ENCODE data around the gene RAB40B.
"Not testable (repeated sequence)": the region's sequence is repeated elsewhere in the genome, so short reads cannot be mapped to it uniquely, and the experiment has no call there.

RAB40B gene

DNA sequence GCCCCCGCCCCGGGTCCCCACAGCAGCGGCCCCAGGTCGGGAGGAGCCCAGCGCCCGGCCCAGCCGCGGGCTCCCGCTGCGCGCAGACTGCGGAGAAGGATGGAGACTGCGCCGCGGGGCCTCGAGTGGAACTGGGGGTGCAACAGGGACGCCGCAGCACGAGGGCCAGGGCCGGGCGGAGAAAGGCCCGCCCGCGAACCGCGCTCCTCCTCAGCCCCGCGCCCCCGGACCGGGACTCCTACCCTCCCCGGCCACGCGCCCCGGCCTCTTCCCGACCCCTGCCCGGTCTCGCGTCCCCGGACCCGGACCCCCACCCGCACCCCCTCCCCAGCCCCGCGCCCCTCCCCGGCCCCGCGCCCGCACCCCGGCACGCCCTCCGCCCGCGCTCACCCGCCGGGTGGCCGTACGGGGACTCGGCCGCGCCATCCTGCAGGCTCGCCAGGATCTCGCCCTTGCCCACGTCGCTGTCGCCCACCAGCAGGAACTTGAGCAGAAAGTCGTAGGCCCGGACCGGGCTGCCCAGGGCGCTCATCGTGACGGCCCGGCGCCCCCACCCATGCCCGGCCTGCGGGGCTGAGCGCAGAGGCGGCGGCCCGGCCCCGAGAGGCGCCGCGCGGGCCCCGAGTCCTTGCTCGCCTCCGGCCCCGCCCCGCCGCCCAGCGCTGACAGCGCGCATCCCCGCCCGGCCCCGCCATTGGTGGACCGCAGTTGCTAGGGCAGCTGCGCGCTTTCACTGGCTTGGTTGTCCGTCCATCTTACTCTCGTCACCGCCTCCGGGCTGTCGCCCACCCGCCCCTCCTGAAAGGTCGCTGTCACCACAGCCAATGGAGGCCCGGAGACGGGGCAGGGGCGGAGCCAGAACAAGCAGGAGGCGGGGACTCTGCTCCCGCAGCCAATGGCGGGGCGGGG, at the start of gene RAB40B:
TSS of gene RAB40B (minus strand) at position 634 of the 909 bp plus-strand sequence. CDS start at position 532, 102 bp downstream.
- peak; percentile 99 to 100 (median 100) for DNase-seq
- intact Hi-C loops (cut with DNase I) = loop anchor here (1.0 kb wide), 1 partner anchor 37 kb away; the partner anchor contains the start of gene FN3K

GRCh38 chr17:82745524-82745923, 47.0 kb upstream of the RAB40B start:
- peak in 1 of 10 donors; percentile 7 for DNase-seq
- intact Hi-C loops (cut with DNase I) = no loop called here

GRCh38 chr17:82744736-82745135, 46.2 kb upstream of the RAB40B start:
- intact Hi-C loops (cut with DNase I) = not testable (repeated sequence)
- DNase-seq = peak in 2 of 10 donors; percentile 11 to 16

DNA sequence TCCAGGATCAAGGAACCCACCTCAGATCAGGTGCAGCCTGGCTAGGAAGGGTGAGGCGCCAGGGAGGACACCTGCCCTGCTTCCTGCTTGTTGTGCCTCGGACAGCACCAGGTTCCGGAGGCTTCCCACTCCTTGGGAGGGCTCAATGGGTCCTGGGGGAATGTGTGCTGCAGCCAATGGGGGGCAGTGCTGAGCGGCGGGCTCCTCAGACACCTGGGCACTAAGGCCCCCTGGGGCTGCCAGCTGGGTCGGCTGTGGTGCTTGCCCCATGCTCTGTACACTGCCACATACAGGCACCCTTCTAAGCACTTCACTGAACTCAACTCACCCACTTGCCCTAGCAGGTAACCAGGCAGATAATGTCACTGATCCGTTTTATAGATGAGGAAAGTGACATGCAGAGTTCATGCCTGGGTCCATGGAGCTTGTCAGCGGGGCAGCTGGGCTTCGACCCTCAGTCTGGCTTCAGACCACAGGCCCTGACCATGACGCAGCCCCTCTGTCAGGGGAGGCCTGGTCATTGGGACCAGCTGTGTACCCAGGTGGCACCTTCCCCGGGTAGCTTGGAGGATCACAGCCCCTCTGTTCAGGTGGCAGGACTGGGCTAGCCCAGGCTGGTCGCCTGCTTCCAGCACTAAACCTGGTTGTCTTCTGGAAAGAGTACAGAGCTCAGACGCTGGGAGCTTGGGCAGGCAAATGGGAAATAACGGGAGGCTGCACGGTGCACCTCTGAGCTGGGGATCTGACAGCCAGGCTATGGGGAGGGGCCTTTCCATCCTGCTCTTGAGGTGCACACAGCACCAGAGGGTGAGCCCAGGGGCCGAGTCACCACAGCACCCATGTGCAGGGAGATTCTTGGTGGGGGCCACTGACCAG, 45.1 kb upstream of the RAB40B start:
- peak in 3 of 10 donors; percentile 64 to 70 (median 64) for DNase-seq
- intact Hi-C loops (cut with DNase I) = no loop called here

DNA sequence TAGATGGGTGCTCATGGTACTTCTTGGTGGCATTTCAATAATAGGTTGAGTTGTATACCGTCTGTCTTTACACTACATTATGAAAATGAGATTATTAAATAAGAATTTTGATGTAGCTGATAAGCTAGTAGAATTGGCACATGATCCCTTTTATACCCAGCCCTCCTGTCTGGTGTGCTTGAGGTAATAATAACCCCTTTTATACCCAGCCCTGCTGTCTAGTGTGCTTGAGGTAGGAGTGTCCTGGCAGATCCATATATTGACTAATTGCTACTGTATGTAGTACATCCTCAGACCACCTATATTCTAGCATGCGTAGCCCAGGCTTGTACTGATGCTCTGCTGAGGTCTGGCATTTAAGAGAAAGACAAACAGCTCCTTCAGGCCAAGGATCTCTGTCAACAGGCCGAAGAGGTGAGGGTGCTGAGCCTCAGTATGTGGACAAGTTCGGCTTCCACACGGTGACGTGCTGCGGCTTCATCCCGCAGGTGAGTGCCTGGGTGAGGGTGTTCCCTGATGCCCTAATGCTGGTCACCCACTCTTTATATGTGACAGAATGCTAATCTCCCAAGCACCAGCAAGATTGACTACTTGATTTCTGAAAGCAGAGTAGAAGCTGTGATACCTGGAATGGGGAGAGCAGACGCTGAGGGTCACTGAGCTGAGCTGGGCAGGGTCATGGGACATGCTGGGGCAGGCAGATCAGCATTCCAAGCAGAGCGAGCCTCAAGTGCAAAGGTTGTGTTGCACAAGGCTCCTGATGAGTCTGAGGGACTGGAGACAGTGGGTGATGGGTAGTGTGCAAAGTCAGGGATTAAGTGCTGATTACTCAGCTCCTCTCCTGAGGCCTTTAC, 42.6 kb upstream of the RAB40B start:
- peak in 3 of 10 donors; percentile 16 to 44 (median 31) for DNase-seq
- intact Hi-C loops (cut with DNase I) = no loop called here

DNA sequence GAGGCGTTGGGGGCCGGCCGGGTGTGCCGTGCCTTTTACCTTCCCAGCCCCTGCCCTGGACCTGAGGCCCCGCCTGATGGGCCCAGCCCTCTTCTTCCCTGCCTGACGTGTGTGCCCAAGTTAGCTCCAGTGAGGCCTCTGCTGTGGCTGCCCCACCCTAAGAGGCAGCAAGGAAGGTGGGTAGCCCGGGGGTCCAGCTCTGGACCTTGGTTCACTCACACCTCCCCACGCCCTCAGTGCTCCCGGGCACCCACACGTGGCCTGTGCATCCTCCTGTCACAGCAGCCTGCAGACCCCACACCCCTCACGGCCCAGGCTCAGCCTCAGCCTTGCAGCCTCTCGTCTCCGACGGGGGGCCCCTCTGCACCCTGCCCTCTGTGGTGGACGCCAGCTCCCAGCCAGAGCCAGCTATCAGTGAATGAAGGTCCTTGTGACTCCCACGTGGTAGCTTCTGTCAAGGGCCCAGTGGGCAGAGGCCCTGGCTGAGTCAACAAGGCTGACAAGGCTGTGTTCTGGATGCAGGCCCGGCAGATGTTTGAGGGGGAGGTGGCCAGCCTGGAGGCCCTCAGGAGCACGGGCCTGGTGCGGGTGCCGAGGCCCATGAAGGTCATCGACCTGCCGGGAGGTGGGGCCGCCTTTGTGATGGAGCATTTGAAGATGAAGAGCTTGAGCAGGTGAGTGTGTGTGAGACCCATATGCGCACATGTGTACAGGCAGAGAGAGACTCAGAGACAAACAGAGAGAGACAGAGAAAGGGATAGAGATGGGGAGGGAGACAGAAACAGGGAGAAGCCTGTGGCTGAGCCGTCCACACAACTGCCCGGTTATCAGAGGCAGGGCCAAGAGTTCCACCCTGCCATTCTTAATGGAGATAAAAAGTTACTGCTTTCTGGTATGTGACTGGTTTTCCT, 39.7 kb upstream of the RAB40B start:
- peak; percentile 84 to 99 (median 94) for DNase-seq

DNA sequence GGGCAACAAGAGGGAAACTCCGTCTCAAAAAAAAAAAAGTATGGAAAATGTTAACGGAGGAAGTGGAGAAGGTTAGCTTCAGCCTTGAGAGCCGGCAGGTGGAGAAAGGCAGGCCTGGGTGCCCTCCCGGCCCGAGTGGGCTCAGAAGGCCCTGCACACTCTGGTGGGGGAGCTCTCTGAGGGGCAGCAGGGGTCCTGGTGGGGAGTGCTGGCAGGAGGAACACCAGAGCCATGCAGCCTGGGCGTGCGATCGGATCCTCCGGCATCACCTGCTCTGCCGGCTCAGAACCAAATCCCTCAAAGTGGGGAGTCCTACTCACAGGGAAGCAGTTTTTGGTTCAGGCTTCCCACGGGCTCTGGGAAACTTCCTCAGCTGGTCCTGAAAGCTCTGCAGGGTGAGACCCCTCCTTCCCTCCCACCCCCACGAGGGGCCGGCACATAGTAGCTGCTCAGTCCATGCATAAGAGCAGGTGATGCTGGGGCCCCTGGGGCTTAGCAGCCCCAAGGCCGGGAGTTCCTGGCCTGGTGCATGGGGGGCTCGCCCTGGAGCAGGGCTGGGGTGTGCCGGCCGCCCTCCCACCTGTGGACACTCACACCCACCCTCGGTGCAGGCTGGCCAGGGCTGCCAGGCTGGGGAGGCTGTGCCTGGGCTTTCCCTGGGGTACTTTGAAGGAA, 38.1 kb upstream of the RAB40B start:
- intact Hi-C loops (cut with DNase I) = loop anchor here (5.0 kb wide), 2 partner anchors 69 to 89 kb away; partner anchors contain the start of gene WDR45B
- DNase-seq = peak in 4 of 10 donors; percentile 28 to 85 (median 72)

More for the DNA sequence above, 39.7 kb upstream of the RAB40B start:
- intact Hi-C loops (cut with DNase I) = loop anchor here (5.0 kb wide), 2 partner anchors 71 to 91 kb away; partner anchors contain the start of gene WDR45B

GRCh38 chr17:82734987-82735866, 36.7 kb upstream of the RAB40B start, which contains the start of gene FN3K:
FN3K (plus strand) TSS chr17:82735615; CDS start chr17:82735637, 22 bp downstream.
- DNase-seq = peak; percentile 53 to 96 (median 74)
- intact Hi-C loops (cut with DNase I) = loop anchor here (1.0 to 5.0 kb wide), 3 partner anchors 37 to 88 kb away; partner anchors contain the start of genes RAB40B and WDR45B

DNA sequence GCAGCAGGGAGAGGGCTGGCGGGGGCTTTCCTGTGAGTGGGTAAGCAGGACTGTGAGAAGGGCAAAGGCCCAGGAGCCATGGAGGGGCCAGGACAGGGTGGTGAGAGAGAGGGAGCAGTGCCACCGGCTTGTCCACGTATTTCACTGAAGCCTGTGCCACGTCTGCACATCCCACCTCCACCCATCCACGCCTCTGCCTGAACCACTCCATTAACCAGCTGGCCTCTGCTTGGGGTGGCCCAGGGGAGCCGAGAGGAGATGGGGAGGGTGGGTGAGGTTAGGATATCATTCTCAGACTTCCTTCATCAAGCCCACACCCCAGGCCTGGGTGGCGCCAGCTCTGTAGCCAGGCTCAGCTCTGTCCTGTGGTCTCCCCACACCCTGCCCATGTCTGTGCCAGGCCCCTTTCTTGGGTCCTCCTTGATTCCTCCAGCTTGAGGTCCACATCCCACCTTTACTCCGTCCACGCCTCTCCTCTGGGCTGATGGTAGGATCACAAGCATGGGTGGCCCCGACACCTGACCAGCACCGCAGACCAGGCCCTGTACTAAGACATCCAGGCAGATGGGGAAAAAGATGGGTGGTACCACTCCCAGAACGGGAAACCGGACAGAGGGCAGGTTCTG, 33.7 kb upstream of the RAB40B start:
- intact Hi-C loops (cut with DNase I) = no loop called here
- peak in 2 of 10 donors; percentile 49 to 66 for DNase-seq

GRCh38 chr17:82729479-82730260, 31.2 kb upstream of the RAB40B start:
- DNase-seq = peak in 1 of 10 donors; percentile 70
- intact Hi-C loops (cut with DNase I) = no loop called here

GRCh38 chr17:82726427-82726826, 27.9 kb upstream of the RAB40B start:
- peak in 1 of 10 donors; percentile 77 for DNase-seq
- intact Hi-C loops (cut with DNase I) = no loop called here

- DNase-seq = peak in 1 of 10 donors; percentile 12
- intact Hi-C loops (cut with DNase I) = no loop called here
These were observed 24.8 kb upstream of the RAB40B start for GRCh38 chr17:82723169-82723807.

DNA sequence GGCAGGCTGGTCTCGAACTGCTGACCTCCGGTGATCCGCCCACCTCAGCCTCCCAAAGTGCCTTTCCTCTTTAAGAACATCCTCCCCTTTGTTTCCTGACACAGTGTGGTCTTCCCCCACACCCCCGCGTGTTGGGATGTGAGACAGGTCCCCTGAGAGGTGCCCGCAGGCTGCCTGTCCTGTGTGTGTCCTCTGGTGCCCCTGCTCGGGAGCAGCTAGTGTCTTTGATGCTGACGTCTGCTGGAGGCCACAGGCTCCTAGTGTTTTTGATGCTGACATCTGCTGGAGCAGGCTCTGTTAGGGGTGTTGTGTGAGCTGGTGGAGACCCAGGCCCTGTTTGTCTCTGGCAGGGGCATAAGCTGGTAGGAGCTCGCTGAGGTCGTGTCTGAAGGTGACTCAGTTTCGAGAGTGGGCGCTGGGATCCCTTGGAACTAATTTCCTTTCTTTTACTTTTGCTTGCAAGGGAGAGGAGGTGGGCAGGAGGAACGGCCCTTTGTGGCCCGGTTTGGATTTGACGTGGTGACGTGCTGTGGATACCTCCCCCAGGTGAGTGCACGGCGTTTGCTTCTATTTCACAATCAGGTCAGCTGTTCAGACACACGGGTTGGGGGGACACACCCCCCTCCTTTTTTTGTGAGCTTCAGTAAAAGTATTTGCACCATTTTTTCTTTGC, 24.0 kb upstream of the RAB40B start:
- DNase-seq = no peak
- intact Hi-C loops (cut with DNase I) = no loop called here

- DNase-seq = no peak
- intact Hi-C loops (cut with DNase I) = no loop called here
These were observed 21.7 kb upstream of the RAB40B start for GRCh38 chr17:82720204-82720603.
